GM23338 (cell line): ENCODE results near the gene OLFML2A. TPM values are rescaled to one million over a fixed set of nuclear protein-coding genes. Genes with fewer than 3 reads are reported as not detected.
A peak's percentile ranks its signal among the peaks of the same experiment; 100 is the strongest.

Source experiments
- ATAC-seq: fragments of 200-7000 bp; cut with Tn5 transposase; 3 replicates; pipeline ENCODE4 v1.9.1; 2020
- DNase-seq: peaks from one replicate; pipeline ENCODE4 v3.0.0-alpha.2; 2015; ENCODE audit warnings: low spot score
- H2AFZ ChIP-seq: fragments of 200-600 bp; sonication (generic); 2 replicates; pipeline ENCODE4 v1.8.0; 2016; ENCODE audit warnings: antibody characterized with exemption, mild to moderate bottlenecking, moderate library complexity
- H3F3A ChIP-seq: fragments of 200-600 bp; sonication (generic); replicated peaks from 2 replicates; pipeline ENCODE4 v1.8.0; 2017; ENCODE audit warnings: antibody characterized with exemption, mixed run types, low read depth
- H3K27ac ChIP-seq: fragments of 200-600 bp; sonication (generic); 2 replicates; pipeline ENCODE4 v1.6.1; 2016; ENCODE audit warnings: low read depth
- H3K27me3 ChIP-seq: fragments of 200-600 bp; sonication (generic); 2 replicates; pipeline ENCODE4 v1.8.0; 2016; ENCODE audit warnings: mild to moderate bottlenecking, mixed run types, moderate library complexity; ENCODE audit not compliant: insufficient read depth
- H3K36me3 ChIP-seq: fragments of 200-600 bp; sonication (generic); 2 replicates; pipeline ENCODE4 v1.8.0; 2016; ENCODE audit warnings: mild to moderate bottlenecking; ENCODE audit not compliant: insufficient read depth
- H3K4me1 ChIP-seq: fragments of 200-600 bp; sonication (generic); 2 replicates; pipeline ENCODE4 v1.8.0; 2016; ENCODE audit warnings: mild to moderate bottlenecking, moderate library complexity; ENCODE audit not compliant: insufficient read depth
- H3K4me2 ChIP-seq: fragments of 200-600 bp; sonication (generic); 2 replicates; pipeline ENCODE4 v1.7.1; 2017; ENCODE audit warnings: mixed run types
- H3K4me3 ChIP-seq: fragments of 200-600 bp; sonication (generic); 2 replicates; pipeline ENCODE4 v1.6.1; 2016; ENCODE audit warnings: mixed run types
- H3K79me2 ChIP-seq: fragments of 200-600 bp; sonication (generic); replicated peaks from 2 replicates; pipeline ENCODE4 v1.8.0; 2017; ENCODE audit warnings: mild to moderate bottlenecking; ENCODE audit not compliant: insufficient read depth
- H3K9me2 ChIP-seq: fragments of 200-600 bp; sonication (generic); 2 replicates; pipeline ENCODE4 v1.8.0; 2017; ENCODE audit not compliant: insufficient read depth
- H4K20me1 ChIP-seq: fragments of 200-600 bp; sonication (generic); replicated peaks from 2 replicates; pipeline ENCODE4 v1.8.0; 2017; ENCODE audit warnings: mild to moderate bottlenecking; ENCODE audit not compliant: insufficient read depth
- H3K27ac Mint-ChIP-seq: 2 replicates; pipeline ENCODE4 v1.8.0; 2020; ENCODE audit warnings: inconsistent platforms, mild to moderate bottlenecking, moderate library complexity, mixed read lengths
- H3K27me3 Mint-ChIP-seq: 3 replicates; pipeline ENCODE4 v1.8.0; 2022; ENCODE audit warnings: low read depth, mild to moderate bottlenecking, moderate library complexity, mixed read lengths, inconsistent platforms; ENCODE audit not compliant: insufficient read depth, poor library complexity
- H3K36me3 Mint-ChIP-seq: 3 replicates; pipeline ENCODE4 v1.8.0; 2021; ENCODE audit warnings: low read depth, mild to moderate bottlenecking, inconsistent platforms, moderate library complexity, mixed read lengths
- H3K4me1 Mint-ChIP-seq: 3 replicates; pipeline ENCODE4 v1.8.0; 2020; ENCODE audit warnings: mild to moderate bottlenecking, inconsistent platforms, mixed read lengths
- H3K4me3 Mint-ChIP-seq: 3 replicates; pipeline ENCODE4 v1.8.0; 2021; ENCODE audit warnings: moderate library complexity, mild to moderate bottlenecking, inconsistent platforms, mixed read lengths
- H3K9me3 Mint-ChIP-seq: 3 replicates; pipeline ENCODE4 v1.8.0; 2020; ENCODE audit warnings: moderate library complexity, mild to moderate bottlenecking, inconsistent platforms, mixed read lengths
- CREB1 ChIP-seq: fragments of 250-450 bp; sonication (Bioruptor Pico); IDR thresholded peaks from 2 replicates; pipeline ENCODE4 v1.5.0; 2020; ENCODE audit warnings: low read depth, mild to moderate bottlenecking, moderate library complexity
- CTCF ChIP-seq, 2 experiments: fragments of 200-600 bp in 1 of 2; sonication (generic) in 1 of 2; conservative IDR thresholded peaks; 2 replicates each; pipeline versions ENCODE4 v1.5.1 to v1.6.1; 2016 to 2017; ENCODE audit warnings: antibody characterized with exemption in 2 of 2, low read depth in 2 of 2, mild to moderate bottlenecking in 2 of 2, moderate library complexity in 1 of 2
- ETS1 ChIP-seq: IDR thresholded peaks from 2 replicates; pipeline ENCODE4 v1.6.1; 2016; ENCODE audit warnings: antibody characterized with exemption
- EZH2 ChIP-seq: fragments of 200-600 bp; sonication (generic); IDR thresholded peaks from one replicate; pipeline ENCODE4 v1.8.0; 2017; ENCODE audit warnings: antibody characterized with exemption, mild to moderate bottlenecking, low read depth; ENCODE audit not compliant: unreplicated experiment
- EZH2phosphoT487 ChIP-seq: fragments of 200-600 bp; sonication (generic); IDR thresholded peaks from one replicate; pipeline ENCODE4 v1.8.1; 2018; ENCODE audit warnings: antibody characterized with exemption; ENCODE audit not compliant: unreplicated experiment
- NANOG ChIP-seq: IDR thresholded peaks from 2 replicates; pipeline ENCODE4 v1.6.1; 2016; ENCODE audit warnings: antibody characterized with exemption, borderline replicate concordance
- POLR2AphosphoS5 ChIP-seq: IDR thresholded peaks from 2 replicates; pipeline ENCODE4 v1.6.1; 2016; ENCODE audit warnings: antibody characterized with exemption, low read depth
- ZNF462 ChIP-seq: fragments of 250-450 bp; sonication (Bioruptor Pico); IDR thresholded peaks from 2 replicates; pipeline ENCODE4 v1.5.0; 2020; ENCODE audit warnings: mild to moderate bottlenecking, moderate library complexity
- polyA plus RNA-seq: library from polyadenylated mRNA; unstranded; fragments of >200 nt; fragmentation: Nextera tagmentation; extraction: Ambion mirVana; gene quantifications from 2 replicates; pipeline ENCODE4 v1.2.1, GENCODE V29; 2016
- total RNA-seq: library from RNA; depleted of rRNA; stranded (reverse); fragments of >200 nt; shearing (Covaris generic); gene quantifications from 2 replicates; pipeline ENCODE4 v1.2.3, GENCODE V29; 2014

The OLFML2A gene
- total and polyA plus RNA-seq, 2 experiments from 2014 or later = 1.1 to 6.7 TPM

- no peak for TF ChIP-seq NANOG
- TF ChIP-seq EZH2 = no peak
- TF ChIP-seq CTCF (conservative IDR thresholded peaks at IDR 0.05; ENCODE audit: low read depth in 2 of 2) = no peak
- TF ChIP-seq ZNF462 = no peak
Measured at GRCh38 chr9:124857533-124858162, 80.7 kb downstream of the OLFML2A start (continued).

GRCh38 chr9:124858330-124859046 lies 81.6 kb downstream of the OLFML2A start:
- no peaks in the 10 kb centered on the region for H3K27me3 ChIP-seq
- H3K4me3 ChIP-seq = no peak overlapping the region
- H4K20me1 ChIP-seq = peaks cover 36% of the 10 kb centered on the region
- peaks cover 32% of the 10 kb centered on the region for H3K36me3 ChIP-seq
- no peak overlapping the region for H2AFZ ChIP-seq
- peaks cover 32% of the 10 kb centered on the region for H3K79me2 ChIP-seq
- peak overlapping the region; percentile 66; the same call in 1 of the 2 replicates for H3K27ac ChIP-seq
- H3K36me3 Mint-ChIP-seq = peaks cover 52% of the 10 kb centered on the region
- no peak overlapping the region for H3K27ac Mint-ChIP-seq
- H3K27me3 Mint-ChIP-seq = peaks cover 34% of the 10 kb centered on the region
- ATAC-seq (no peak), DNase-seq (no peak)
- H3K4me1 Mint-ChIP-seq = peaks cover 23% of the 10 kb centered on the region
- H3F3A ChIP-seq = peaks cover 58% of the 10 kb centered on the region
- peaks cover 17% of the 10 kb centered on the region for H3K4me1 ChIP-seq
- peaks cover 3% of the 10 kb centered on the region; the same call in 1 of the 3 replicates for H3K9me3 Mint-ChIP-seq
- peak overlapping the region; percentile 99; the same call in 1 of the 2 replicates for H3K4me2 ChIP-seq
- peak overlapping the region; percentile 9; the same call in 1 of the 3 replicates for H3K4me3 Mint-ChIP-seq
- H3K9me2 ChIP-seq = no peaks in the 10 kb centered on the region
- TF ChIP-seq ETS1 = no peak
- no peak for TF ChIP-seq CREB1 (CRISPR knock-in tag)
- no peak for TF ChIP-seq EZH2
- no peak for TF ChIP-seq EZH2phosphoT487
- TF ChIP-seq POLR2AphosphoS5 = no peak
- no peak for TF ChIP-seq CTCF (conservative IDR thresholded peaks at IDR 0.05; ENCODE audit: low read depth in 2 of 2)
- TF ChIP-seq NANOG = no peak
